GM18861 (cell line): ENCODE data around the gene SYNJ2.

ENCODE experiments used
- ATAC-seq: cut with Tn5 transposase; IDR thresholded peaks from one replicate; pipeline ENCODE4 v1.9.1; 2021; ENCODE audit not compliant: unreplicated experiment

SYNJ2 gene

DNA sequence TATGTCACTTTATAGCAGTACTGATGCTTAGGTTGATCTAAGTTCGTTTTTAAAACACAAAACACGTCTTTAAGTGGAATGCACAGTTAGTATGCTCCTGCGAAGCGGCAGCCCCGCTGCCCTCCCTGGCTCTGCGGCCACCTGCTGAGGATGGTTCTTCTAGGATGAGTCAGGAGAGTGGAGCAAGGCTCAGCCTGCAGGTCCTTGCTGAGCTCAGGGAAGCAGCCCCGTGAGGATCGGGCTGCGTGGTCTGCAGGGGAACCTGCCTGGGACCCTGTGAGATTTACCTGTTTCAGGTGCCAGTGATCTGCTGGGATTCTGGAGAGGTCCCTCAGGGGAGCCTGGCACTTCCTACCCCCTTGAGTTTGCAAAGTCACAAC, 57.5 kb downstream of the SYNJ2 start:
- no peak for ATAC-seq

DNA sequence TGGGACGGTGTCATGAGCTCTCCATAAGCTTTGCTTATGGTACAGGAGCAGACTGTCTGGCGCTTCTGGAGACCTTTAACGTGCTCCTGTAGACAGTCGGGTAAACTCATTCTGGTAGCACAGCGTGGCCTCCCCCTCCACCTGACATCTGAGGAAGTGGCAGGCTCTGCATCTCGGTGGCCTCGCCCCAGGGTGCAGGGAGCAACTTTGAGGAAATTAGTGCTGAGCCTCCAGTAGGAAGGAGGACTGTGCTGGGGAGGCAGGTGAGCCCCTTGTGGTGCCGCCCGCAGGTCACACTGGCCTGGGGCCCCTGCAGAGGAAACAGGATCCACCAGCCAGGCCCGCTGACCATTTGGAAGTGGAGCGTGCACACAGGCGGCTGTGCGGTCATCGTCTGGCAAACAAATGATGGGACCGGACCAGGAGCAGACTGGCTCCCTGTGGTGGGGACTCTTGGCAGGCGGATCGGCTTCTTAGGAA, 57.9 kb downstream of the SYNJ2 start:
- no peak for ATAC-seq

DNA sequence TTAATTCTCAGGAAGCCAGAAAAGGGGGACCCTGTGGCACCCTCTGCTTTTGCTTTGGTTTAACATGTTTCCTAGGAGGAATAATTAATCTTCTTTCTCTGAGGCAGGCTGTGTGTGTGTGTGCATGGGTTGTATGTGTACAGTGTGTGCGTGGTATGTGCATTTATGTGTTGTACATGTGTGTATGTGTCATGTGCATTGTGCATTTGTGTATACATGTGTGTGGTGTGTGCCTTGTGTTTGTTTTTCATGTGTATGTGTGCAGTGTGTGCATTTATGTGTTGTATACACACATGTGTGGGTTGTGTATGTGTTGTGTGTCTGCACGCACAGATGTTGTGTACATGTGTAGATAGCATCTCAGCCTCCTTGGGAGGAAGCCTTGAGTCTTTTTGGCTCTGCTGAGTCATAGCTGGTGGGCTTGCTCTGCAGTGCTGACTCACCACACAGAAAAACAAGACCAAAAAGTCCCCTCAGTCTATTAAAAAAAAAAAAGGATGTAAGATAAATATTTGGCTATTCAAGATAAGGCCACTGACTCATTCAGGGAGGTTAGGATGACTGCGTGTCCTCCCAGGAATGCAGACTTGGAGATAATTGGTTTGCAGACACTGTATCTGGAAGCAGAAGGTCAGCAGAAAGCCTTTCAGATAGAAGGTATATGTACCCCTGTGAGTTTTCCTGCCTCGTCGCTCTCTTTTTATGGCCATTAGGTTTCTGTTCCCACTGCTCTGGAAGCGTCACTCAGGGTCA, 58.6 kb downstream of the SYNJ2 start:
- peak; percentile 64 for ATAC-seq

DNA sequence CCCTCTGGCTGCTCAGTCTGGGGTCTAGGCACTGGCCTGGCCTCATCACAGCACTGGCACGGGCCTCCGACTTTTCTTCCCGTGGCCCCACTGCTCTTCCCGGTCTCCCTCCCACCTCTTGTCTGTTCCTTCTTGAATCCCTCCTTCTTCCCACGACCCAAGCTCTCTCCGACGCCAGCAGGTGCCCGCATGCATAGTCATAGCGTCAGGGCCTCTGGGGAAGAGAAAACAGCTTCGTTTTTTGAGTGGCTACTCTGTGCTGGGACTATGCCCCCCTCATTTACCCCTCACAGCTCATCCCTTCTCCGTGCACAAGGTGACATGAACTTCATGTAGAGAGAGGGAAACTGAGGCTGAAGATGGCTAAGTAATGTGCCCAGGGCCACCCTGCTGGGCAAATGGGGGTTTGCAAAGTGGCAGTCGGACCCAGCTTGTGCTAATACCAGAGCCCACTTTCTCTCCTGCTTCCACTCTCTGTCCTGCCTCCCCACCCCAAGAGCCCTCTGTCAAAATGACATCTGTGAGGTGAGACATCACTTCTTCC, 59.2 kb downstream of the SYNJ2 start:
- ATAC-seq = no peak

DNA sequence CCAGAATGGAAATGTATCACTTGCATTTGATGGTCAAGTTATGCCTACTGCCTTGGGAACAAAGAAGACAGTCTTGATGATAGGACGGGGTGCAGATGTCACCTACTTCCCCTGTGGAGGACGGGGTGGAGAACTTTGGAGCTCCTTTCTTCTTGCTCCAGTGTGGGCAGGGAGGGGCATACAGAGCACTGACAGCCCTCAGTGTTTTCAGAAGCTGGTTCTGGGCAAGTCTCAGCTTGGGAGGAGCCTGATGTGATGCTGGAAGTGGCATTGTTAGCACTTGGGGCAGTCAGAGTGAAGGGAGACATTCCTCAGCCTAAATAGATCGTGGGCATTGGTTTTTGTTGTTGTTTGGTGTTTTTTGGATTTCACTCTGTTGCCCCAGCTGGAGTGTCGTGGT, 59.7 kb downstream of the SYNJ2 start:
- no peak for ATAC-seq

DNA sequence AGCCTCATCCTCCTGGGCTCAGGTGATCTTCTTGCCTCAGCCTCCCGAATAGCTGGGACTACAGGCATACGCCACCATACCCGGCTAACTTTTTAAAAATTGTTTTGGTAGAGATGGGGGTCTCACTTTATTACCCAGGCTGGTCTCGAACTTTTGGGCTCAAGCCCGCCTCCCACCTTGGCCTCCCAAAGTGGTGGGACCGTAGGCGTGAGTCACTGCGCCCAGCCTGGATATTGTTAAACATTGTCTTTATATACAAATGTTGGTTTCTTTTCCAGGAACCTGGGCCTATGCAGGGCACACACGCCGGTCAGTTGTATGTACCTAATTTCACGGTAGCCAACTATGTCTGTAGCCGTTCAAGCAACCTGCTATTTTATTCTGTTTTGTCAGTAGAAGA, 60.1 kb downstream of the SYNJ2 start:
- ATAC-seq = no peak

DNA sequence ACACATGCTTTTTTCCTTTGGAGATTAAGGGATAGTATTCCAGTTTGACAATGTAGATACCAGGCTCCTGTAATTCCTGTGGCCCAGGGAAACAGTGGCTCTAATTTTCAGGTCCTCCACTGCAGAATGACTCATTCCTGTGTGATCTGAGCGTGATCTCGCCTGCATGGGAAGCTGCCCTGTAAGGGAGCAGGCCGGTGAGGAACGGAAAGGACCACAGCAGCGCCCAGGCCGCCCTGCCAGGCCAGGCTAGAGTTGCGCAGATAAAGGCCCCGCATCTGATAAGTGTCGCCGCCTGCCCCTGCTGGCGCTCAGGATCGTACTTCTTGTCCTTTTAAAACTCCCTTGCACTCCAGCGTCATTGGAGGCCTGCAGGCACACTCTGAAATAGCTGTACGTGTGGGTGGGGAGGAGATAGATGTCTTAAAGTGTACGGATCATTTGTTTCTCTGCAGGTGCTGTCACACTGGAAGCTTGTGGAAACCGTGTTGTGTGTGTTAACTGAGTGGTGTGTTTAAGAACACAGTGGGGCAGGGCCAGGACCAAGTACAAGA, 60.7 kb downstream of the SYNJ2 start:
- ATAC-seq = no peak

DNA sequence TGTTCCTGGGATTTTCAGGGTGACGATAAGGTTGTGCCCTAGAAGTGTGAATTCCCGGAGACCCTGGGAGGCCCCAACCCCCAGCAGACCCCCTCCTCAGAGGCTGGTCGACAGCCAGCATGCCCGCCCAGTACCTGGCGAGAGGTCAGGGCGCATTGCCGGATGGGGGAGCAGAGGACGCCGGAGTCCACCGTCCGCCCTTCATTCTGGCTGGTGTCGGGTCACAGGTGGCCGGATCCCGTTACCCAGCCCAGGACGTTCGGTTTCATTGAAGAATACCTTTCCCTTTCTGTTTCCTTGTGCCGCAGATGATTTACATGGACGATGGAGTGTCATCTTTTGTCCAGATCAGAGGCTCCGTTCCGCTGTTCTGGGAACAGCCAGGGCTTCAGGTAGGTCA, 61.3 kb downstream of the SYNJ2 start:
- ATAC-seq = no peak

DNA sequence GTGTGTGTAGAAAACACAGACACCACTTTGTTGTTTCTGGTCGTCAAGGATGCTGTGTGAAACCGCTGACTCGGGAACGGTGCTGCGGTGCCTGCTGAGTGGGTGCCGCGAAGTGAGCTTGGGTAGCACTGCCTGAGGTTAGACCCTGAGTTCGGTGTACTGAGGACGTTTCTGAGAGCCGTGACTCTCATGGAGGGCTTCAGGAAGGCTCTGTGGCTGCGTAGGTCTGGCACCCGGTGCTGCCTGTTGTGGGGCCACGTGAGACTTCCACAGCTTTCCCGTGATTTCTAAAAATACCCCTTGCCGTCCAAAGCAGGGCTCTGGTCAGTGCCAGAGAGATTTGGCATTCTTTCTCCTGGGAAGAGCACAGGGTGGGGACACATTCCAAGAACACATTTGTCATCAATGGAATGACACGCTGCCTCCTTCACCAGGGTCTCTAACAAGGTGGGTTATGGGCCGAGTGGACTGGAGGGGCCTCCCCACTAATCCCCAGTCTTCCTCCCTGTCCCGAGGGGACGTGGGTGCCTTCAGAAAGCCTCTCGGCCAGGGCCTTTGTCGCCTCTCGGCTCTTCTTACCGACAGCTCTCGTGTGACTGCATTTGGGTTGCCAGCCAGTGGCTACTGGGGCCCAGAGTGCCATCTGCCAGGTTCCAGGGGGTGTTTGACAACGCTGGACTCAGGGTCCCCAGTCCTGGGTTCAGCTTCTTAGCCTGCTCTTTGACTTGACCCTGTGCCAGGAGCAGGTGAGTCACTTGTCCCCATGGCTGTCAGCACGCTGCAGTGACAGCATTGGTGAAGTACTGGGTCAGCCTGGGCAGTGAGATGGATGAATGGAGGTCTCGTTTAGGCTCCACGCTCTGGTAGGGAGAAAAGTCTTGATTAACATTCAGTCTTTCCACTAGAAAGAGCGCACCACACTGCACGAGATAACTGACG, 62.2 kb downstream of the SYNJ2 start:
- no peak for ATAC-seq

DNA sequence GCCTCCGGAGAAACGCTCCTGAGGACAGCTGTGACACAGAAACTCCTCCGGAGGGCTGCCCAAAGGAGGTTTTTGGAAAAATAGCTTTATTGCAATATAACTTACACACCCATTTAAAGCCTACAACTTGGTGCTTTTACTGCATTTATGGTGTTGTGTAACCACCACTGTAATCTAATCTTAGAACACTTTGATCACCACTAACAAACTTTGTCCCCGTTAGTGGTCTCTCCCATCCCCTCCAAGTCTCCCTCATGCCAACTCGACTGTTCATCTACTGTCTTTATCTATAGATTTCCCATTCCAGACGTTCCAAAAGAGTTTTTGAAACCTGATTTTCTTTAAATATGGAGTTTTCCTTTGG, 62.8 kb downstream of the SYNJ2 start:
- ATAC-seq = no peak

DNA sequence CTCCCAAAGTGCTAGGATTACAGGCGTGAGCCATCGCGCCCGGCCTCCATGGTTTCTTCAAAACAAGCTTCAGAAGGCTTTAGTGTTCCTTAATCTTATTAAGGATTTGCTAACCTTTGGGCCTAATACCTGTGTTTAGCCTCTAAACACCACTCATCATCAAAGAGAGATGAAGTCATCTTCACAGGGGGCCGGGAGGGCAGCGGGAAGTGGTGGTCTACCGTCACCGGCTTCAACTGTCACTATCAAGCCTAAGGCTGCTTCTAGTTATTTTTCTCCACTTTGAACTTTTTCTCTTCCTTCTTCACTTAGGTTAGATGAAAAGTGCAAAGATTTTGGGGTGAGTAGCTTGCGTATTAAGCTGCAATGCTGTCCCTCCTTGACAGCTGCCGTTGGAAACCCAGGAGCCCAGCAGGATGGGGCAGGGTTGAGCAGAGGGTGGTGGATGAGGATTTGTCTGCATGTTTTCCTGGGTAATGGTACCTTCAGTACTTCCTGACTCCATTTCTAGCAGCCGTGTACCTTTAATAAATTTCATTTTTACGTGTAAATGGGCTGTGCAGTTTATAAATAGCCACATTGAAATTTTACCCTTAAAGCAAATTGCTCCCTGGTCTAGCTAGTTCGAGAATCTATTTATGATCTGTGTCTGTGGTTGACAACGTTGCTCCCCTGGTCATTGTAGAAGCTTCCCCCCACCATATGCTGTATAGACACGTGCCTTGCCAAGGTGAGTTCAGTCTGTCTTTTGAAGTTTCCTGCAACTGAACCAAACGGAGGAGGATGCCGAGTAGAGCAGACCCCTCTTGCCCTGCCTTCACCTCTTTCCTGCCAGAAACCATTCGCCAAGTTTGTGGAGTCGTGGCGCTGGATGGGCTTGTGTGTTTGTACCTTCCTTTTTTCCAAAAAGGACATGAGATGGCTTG, 64.8 kb downstream of the SYNJ2 start:
- no peak for ATAC-seq

DNA sequence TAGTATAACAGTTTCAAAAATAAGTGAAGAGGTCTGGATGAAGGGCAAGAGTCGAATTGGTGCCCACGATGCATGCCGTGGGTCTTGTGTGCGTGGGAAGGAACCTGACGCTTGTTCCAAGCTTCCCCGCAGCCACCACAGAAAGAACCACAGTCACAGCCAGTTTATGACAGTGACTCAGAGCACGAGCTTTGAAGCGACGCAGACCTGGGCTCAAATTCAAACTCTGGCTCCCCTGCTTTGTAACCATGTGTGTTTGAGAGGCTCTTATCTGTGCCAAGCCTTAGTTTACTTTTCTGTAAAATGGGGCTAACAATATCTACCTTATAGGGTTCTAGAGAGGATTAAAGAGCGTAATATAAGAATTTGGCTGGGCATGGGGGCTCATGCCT, 65.5 kb downstream of the SYNJ2 start:
- no peak for ATAC-seq

DNA sequence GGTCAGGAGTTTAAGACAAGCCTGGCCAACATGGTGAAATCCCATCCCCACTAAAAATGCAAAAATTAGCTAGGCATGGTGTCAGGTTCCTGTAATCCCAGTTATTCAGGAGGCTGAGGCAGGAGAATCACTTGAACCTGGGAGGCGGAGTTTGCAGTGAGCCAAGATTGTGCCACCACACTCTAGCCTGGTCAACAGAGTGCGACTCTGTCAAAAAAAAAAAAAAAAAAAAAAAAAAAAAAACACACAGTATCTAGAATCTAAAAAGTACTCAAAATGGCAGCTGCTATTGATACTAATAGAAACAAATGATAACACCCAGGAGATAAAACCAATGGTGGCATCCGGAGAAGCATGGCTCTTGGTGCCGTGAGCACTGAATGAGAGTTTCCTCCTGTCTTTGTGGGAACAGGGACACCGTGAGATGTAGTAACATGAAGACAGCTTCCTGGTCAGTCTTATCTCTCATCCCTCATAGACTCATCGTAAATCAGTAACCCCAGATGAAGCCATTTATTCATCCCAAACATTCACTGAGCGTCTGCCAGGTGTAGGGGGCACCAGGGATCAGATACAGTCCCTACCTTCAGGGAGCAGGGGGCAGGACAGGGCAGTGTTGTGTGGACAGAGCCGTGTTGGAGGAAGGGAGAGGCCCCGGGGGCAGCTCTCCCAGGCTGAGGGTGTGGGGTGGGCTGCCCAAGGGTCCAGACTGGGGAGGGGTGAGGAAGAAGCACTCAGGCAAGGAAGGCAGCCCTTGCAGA, 66.1 kb downstream of the SYNJ2 start:
- no peak for ATAC-seq

DNA sequence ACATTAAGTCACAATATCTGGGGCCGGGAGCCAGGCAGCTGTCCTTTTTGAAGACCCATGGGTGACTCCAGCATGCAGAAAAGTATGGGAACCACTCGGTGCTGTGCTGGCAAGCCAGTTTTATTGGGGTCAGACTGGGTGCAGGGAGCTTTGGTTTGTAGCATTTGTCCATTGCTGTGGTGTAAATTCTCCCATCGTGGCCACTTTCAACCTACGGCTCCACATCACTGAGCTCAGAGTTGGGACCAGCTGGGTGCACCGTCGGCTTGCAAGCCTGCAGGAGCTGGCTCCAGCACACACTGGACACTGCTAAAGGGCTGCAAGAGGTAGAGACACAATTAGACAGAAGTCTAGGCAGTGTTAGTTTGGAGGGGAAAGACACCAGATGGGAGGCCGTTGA, 66.9 kb downstream of the SYNJ2 start:
- ATAC-seq = no peak

DNA sequence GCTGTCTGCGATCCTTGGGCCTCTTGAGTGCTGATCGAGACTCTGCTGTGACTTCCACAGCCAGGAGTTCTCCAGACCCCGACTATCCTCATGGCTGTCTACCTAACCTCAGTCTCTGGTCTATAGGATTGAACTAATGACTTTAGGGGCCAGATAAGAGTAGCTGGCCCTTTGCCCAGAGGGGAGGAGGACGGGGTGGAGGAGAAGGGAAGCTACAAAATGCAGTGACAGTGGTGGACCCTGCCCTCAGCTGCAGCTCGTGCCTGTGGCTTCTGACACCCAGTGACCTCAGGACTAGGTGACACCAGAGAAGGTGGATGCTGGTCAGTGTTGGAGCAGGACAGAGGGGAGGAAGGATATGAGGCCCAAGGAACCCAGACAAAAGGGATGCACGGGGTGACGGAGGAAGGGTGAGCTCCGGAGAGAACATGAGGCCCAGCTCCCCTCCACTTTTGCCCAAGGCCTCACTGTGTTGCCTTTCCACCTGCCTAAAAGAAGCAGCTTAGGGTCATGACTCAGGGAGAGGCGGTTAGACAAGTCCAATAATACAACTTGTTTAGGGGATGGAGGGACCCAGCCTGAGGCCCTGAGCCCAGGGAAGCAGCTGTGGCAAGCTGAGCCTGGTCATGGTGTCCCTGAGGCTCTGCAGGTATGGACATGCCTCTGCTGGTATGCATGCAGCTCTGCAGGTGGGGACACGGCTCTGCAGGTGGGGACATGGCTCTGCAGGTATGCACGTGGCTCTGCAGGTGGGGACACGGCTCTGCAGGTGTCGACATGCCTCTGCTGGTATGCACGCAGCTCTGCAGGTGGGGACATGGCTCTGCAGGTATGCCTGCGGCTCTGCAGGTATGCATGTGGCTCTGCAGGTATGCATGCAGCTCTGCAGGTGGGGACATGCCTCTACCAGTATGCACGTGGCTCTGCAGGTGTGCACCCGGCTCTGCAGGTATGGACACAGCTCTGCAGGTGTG, 67.7 kb downstream of the SYNJ2 start:
- no peak for ATAC-seq

DNA sequence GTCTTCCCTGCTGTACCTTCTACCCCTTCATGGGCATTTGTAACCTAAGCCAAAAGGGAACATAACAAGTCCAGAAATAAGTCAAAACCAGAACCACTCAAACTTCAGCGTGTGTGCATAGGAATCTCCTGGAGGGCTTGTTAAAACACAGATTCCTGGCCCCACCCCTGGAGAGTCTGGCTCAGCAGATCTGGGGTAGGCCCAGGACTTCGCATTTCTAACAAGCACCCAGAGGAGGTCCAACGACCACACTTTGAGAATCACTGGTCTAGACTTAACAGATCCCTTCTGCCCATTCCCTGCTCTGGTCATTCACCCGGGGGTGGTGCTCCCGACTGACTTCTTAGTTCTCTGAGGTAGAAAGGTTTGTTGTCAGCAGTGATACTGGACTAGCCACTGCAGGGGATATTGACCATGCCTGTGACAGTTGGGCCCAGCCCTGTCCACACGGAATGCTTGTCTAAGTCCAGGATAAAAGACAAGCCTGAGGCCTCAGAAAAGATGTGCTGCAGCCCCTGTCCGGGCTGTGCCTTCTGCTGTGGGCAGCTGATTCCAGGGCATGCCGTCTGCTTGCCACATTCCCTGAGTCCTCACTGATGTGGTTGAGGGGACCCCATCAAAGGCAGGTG, 68.6 kb downstream of the SYNJ2 start:
- no peak for ATAC-seq

DNA sequence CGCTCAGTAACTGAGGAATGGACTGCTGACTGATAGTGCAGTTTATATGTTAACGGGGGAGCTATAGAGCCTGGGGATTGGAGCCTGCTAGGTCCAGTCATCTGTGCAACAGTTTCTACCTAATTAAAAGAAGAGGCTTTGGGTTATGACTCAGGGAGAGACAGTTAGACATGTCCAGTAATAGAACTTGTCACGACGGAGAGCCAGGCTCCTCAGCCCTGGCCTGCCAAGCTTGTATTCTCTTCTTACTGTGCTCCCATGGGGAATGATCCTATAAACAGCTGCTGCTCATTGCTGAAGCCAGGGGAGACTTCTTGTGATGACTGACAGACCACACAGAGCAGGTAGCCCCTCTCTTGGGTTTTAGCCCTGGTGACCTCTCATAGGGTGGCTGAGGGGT, 69.3 kb downstream of the SYNJ2 start:
- no peak for ATAC-seq

DNA sequence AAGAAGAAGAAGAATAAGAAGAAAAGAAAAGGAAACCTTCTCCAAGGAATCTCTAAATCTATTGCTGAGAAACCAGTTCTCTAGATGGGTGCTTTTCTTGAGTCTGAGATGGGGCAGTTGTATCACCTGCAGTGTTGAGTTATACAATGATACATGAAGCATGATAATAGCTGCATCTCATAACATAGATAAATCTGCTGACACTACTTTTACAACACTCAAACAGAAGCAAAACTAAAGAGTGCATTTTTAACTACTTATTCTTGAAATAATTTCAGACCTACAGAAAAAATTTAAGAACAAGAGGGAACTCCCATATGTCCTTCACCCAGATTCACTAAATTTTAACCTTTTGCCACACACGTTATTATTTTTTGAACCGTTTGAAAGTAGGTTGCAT, 70.3 kb downstream of the SYNJ2 start:
- ATAC-seq = no peak
